Measurements from ENCODE around the gene IGSF21.

The IGSF21 gene

DNA sequence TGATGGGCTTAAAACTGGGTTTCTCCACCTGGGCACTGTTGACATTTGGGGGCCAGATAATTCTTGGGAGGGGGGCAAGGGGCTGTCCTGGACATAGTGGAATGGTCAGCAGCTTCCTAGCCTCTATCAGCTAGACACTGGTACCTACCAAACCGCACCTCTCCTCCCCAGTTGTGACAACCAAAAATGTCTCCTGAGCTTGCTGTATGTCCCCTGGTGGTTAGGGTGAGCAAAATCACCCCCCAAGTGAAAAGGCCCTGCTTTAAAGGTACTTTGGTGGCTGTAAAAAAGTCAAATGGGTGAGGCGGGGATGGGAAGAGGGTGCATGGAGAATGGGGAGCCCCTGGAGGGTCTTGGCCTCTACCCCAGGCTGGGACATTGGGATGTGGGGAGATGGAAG, 182.0 kb downstream of the IGSF21 start:
- in situ Hi-C loops (cut with HindIII; ENCODE audit: low sequenced_read_pairs): no loop called here

DNA sequence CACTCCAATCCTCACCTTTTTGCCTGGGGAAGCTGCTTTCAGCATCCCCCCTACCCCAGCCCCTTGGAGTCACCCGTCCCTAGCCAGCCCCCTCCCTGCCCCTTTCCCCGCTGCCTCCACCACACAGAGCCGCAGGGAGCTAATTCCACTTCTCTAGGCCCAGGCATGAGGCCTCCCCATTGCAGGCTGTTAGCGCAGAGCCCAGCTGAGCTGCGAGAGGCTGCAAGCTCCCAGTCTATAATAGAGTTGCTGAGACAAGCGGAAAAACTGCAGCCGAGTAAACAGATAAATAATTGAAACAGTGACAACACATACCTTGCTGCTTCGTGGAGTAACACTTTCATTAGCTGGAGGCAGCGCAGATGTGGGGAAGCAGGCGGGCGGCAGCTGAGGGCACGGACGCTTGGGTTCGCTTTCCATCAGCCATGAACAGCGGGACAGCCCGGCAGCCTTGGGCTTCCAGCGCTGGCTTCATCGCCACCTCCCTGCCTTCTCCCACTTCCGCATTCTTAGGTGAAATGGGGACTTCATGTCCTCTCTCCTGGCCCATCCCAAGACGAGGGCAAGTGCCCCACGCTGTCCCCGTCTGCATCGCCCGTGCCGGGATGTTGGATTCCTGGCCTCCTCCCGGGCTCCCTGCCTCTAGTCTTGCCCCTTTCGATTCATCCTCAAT, 183.3 kb downstream of the IGSF21 start:
- in situ Hi-C loops (cut with HindIII; ENCODE audit: low sequenced_read_pairs): no loop called here

DNA sequence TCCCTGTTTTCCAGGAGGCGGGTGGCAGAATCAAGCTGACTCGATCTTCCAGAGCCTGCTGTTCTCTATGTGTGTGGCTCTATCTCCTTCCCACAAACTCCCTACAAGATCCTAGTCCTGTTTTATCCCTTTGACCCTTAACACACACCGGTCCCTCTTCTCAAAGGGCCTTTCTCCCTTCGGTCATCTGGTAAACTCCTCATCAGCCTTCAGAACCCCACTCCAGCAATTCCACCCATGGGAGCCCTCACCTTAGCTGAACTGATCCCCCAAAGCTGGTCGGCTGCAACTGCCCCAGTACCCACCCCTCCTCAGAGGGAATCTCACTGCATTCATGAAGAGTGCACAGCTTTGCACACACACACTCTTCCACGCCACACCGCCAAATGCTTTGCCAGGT, 184.9 kb downstream of the IGSF21 start:
- in situ Hi-C loops (cut with HindIII; ENCODE audit: low sequenced_read_pairs): no loop called here

DNA sequence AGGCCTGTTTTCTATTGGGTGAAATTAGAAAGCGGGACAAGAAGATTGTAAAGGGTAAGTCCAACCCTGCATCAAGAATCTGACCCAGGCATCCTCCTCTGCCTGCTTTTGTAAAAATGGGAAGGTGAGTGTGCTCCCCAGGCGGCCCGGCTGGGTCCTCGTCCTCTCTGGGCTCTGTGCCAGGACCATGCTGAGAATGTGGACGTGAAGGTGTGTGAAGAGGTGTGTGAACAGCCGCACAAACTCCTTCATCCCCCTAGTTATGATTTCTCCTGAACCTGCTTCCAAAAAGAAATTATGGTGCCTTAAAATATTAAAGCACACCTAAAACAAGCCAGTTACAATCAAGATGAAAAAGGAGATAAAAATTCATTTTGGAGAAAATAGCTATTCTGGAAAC, 185.7 kb downstream of the IGSF21 start:
- in situ Hi-C loops (cut with HindIII; ENCODE audit: low sequenced_read_pairs): no loop called here

DNA sequence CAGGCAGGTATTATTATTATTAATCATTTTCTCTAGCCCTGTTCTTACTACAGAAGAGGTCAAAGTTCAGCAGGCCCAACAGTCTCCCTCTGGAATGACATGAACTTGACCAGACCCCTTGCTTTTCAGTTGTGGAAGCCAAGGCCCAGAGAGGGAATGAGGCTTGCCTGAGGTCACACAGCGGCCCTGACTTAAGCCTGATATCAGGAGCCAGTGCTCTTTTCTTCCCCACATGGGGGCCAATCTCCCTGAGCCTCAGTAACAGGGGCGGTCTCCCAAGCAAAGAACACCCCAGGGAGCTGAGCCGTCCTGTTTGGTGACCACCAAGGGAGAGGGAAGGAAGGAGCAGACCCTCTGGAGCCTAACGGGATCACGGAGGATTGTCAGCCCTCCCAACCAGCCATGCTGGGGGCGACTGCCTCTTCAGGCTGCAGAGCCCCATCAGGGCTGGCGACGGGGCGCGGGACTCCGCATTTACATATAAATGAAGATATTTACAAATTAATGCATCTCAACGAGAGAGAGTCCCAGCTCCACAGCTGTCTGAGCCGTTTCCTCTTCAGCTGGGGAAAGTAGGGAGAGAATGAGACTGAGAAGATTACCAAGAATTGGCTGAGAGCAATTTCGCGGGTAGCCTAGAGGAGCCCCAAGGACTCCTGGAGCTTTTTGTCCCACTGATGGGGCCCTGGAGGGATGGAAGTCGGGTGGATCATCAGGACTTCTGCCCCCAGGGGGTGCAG, 187.0 kb downstream of the IGSF21 start:
- in situ Hi-C loops (cut with HindIII; ENCODE audit: low sequenced_read_pairs): no loop called here

DNA sequence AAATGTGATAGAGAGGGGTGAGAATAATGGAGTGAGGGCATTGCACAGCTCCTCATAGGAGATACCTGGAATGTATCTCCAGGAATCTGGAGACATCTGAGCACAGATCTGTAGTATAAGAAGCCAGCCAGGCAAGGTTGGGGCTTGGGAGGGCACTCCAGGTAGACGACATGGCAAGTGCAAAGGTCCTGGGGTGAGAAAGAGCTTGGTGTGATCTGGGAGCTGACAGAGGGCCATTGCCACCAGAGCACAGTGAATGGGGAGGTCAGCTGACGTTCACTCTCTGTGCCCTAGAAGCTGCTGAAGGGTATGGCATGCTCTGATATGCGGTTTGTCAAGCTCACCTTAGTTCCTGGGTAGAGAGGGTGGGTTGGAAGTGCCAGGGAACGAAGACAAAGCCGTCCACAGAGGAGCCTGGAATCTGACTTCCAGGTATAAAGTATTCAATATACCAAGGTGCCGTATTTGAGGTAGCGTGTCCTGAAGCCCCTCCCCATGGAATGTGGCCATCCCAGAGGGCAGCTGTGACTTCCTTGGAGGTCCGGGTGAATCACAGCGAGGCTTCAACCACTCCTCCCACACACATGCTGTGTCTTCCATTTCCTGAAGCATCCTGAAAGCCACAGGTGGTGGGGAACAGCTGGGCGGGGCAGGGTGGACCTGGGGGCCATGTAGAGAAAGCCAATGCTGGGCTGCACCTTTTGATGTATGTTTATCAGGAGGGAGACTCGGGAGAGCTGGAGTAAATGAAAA, 190.5 kb downstream of the IGSF21 start:
- in situ Hi-C loops (cut with HindIII; ENCODE audit: low sequenced_read_pairs): no loop called here

DNA sequence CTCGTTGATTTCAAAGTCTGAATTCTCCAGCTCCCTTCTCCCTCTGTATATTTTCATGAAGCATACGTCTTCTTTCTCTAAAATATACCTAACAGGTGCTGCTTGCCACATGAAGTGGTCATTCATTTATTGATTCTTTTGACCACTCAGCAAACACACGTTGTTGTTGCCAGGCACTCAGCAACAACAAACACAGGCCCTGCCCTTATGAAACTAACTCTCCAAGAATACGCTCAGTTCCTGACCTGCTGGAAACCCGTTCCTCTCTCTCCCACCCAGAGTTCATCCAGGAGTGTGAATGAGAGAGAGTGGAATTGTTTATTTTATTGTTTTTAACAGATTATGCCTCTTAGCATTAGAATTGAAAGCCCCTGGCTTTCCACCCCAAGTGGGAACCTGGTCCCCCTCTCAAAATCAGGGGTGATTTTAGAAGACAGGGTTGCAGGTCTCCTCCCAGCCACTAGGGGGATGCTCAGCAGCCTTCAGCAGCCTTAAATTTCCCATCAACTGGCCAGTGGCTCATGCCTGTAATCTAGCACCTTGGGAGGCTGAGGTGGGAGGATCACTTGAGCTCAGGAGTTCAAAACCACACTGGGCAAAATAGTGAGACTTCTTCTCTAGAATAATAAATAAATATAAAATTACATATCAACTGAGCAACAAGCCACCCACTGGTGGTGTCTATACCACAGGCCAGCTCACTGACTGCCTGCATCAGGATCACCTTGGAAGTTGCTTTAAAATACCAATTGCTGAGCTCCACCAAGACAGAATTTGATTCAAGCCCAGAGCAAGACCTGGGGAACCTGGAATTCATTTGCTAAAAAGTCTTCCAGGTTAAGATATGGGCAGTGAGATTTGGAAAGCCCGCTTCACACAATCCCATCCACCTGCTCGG, 192.1 kb downstream of the IGSF21 start:
- in situ Hi-C loops (cut with HindIII; ENCODE audit: low sequenced_read_pairs): no loop called here

DNA sequence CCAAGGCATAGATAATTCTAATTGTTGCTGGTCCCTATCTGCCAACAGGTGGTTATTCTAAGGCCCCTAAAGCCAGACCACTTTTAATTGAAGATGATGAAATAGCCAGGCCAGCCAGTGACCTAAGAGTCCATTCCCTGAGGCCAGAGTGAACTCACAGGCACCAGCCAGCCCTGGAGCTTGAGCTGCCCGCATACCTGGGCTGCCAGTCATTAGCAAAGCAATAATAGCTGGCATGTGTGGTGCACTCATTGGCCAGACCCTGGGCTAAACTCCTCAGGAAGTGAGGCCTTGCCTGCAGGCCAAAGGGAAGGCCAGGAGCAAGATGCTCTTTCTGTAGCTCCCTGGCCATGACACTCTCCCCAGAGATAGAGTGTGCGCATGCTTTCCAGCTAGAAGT, 192.8 kb downstream of the IGSF21 start:
- in situ Hi-C loops (cut with HindIII; ENCODE audit: low sequenced_read_pairs): no loop called here

DNA sequence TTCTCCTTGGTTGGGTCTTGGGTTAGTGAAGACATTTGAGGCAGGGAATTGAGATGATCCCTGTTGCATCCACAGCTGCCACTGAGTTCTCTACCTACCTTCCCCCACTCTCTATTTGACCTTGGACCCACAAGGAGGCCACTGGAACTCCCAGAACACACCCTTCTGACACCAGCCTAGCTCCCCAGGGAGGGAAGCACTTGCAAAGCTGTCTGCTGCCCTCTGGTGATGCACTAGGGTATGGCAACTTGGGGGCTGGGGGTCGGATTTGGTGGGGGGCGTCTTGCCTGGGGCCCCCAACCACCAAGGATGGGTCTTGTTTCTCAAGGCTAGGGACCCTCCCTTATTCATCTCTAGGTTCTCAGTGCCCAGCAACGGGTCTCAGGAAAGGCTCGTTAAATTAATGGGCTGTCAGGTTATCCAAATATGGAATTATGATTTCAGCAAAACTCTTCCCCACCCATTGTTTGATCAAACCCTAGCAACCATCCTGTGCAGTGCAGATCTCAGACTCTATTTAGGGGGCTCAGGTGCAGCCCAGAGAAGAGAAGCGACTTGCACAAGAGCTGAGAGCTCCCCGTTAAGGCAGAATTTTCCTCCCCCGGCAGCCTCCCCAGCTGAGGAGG, 195.3 kb downstream of the IGSF21 start:
- in situ Hi-C loops (cut with HindIII; ENCODE audit: low sequenced_read_pairs): no loop called here

DNA sequence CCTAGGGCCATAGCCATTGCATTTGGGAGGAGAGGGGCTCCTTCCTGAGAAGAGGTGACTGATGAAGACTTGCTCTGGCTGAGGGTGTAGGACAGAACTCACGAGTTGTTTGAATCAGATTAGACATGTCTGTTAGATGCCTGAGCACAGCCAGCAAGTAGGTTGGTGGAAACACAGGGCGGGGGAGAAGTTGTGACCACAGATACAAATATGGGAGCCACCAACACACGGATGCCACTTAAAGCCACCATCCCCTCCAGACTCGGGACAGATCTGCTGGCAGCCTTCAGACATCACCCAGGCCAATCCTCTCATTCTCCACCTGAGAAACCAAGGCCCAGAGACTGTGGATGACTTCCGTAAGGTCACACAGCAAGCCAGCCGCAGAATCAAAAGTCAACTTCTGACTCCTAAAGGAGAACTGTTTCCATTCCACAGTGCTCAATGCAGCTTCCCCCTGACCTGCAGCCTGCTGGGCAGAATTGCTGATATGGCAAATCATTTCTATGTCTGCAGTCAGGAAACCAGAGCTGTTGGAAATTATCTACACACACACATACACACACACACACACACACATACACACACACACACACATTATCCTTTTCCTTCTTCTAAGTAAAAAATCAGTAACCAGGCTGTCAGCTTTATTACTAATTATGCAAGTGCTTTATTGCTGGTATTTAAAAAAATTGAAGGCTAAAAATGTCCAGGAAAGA, 196.7 kb downstream of the IGSF21 start:
- in situ Hi-C loops (cut with HindIII; ENCODE audit: low sequenced_read_pairs): no loop called here

DNA sequence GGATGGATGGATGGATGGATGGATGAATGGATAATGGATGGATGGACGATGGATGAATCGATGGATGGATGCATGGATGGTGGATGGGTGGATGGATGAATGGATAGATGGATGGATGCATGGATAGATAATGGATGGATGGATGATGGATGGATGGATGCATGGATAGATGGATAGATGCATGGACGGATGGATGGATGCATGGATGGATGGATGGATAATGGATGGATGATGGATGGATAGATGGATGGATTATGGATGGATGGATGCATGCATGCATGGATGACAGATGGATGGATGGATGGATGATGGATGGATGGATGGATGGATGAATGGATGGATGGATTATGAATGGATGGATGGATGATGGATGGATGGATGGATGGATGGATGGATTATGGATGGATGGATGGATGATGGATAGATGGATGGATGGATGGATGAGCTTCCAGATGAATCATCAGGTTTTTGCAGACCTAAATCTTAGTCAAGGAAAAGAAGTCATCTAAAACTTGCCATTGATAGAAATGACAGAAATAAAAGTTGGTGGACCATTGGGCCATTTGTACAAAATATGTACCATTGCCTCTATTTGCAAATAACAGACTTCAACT, 197.7 kb downstream of the IGSF21 start:
- in situ Hi-C loops (cut with HindIII; ENCODE audit: low sequenced_read_pairs): loop anchor here (5.0 kb wide), 1 partner anchor 92 kb away; no protein-coding TSS in a partner anchor

DNA sequence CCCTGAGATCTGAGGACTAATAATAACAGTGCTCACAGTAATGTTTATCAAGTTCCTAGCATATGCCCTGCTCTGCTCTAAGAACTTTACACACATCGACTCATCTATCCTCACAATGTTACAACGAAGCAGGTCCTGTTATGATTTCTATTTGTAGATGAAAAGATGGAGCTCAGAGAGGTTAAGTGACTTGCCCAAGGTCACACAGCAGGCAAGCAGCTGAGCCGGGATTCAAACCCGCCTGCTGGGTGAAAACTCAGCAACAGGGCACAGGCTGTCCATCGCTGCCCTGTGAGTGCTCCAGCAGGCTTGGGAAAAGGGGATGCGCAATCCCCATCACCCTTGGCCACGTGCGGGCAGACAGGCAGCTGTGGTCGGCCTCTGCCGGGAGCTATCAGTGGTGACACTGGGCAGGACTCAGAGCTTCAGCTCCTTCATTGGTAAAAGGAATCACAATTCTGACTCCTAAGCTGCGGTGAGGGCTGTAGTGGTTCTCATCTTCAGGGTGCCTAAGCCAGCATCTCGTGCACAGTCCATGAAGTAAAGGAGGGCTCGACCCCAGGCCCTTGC, 199.8 kb downstream of the IGSF21 start:
- in situ Hi-C loops (cut with HindIII; ENCODE audit: low sequenced_read_pairs): loop anchor here (5.0 kb wide), 1 partner anchor 90 kb away; no protein-coding TSS in a partner anchor

DNA sequence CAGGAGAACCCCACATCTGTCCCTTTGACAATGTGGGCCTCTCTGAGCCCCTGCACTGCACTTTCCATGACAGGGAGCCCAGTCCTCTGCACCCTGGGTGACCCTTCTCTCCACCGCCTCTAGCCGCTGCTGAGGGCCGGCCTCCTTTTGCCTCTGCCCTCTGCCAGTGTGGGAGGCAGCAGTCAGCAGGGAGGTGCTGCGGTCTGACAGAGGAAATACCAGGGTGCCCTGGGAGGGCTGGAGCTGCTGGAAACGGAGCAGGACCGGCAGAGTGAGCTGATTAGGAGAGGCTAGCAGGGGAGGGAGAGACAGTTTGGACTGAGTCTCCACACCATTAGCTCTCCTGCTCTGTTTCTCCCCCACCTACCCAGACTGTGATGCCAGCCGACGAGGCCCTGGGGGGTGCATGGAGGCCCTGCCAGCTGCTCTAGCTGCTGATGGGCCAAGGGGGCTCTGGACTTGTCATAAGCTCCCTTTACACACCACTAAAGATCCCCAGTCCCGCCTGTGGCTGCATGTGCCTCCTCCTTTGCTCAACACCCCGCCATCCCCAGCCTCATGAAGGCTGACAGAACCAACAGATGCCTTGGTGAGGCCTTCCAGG, 202.1 kb downstream of the IGSF21 start:
- in situ Hi-C loops (cut with HindIII; ENCODE audit: low sequenced_read_pairs): loop anchor here (5.0 kb wide), 1 partner anchor 88 kb away; no protein-coding TSS in a partner anchor

DNA sequence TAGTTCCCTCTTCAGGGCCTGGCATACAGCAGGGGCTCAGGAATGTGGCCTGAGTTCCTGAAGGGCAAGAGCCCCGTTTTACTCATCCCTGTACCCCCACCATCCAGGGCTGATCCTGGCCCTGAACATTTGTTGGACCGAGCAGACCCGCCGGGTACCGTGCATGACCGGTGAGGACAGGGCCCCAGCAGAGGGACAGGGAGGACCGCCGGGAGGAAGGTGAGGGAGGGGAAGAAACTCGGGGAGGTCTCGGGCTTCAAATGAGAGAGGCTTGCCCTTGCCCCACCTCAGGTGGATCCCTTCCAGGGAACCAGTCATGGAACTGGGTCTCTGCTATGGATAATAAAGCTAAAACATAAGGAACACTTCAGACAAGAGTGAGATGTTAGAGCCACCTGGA, 205.4 kb downstream of the IGSF21 start:
- in situ Hi-C loops (cut with HindIII; ENCODE audit: low sequenced_read_pairs): no loop called here

DNA sequence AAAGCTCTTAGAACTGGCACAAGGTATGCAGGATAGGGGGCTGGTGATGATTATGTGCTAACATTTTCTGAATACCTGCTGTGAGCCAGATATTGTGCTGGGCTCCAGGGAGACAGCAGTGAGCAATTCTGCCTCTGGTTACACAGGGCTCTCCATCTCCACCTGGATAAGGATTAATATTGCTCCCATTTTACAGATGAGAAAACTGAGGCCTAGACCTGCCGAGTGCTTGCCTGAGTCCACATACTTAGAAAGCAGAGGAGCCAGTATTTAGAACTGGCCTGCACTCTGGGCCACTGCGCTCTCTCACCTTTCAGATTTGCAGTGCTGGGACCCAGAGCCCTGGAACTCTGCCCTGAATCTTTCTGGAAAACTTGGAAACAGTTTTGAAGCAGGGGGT, 205.9 kb downstream of the IGSF21 start:
- in situ Hi-C loops (cut with HindIII; ENCODE audit: low sequenced_read_pairs): no loop called here

DNA sequence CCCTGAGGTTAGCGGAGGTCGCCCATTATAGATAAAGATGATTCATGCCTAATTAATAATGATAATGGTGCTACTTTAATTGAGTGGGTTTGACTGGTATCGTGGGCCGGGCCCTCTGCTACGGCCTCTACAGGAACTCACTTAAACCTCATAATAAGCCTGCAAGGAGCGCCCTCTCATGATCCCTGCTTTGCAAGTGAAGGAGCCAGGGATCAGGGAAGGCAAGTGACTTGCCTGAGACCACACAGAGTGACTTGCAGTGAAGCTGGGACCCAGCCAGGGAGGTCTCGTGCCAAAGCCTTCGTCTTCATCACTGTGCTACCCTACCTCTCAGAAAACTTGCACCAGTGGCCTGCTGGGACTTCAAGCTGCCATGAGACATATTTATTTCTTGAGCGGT, 206.8 kb downstream of the IGSF21 start:
- in situ Hi-C loops (cut with HindIII; ENCODE audit: low sequenced_read_pairs): no loop called here

DNA sequence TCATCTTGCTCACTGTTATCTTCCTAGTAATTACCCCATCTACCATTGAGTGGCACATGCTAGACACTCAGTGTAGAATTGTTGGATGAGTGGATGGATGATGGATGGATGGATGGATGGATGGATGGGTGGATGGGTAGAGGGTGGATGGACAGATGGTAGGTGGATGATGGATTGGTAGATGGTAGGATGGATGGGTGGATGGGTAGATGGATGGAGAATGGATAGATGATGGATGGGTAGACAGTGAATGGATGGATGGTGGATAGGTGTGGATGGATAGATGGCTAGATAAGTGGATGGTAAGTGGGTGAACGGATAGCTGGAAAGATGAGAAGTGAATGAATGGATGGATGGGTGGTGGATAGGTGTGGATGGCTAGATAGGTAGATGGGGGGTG, 207.9 kb downstream of the IGSF21 start:
- in situ Hi-C loops (cut with HindIII; ENCODE audit: low sequenced_read_pairs): no loop called here

DNA sequence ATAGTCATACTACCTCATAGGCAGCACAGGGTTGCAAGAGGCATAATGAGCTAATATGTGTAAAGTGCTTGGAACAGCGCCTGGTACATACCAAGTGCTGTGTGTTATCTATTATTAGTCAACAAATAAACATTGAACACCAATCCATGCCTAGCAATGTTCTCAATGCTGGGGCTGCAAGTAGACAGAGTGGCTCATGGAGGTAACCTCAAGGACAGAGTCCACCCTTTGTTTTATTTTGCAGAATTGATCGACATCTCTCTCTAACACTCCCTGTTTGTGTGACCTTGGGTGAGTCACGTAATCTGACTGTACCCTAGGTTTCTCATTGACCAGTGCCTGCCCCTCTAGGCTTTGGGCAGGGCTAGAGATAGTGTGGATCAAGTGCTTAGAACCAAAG, 209.2 kb downstream of the IGSF21 start:
- in situ Hi-C loops (cut with HindIII; ENCODE audit: low sequenced_read_pairs): no loop called here
